Posterior vena cava (tissue), 2 donors: Measurements from ENCODE around the gene BNIPL. TPM values are rescaled to one million over a fixed set of nuclear protein-coding genes. Genes with fewer than 3 reads are reported as not detected.

ENCODE experiments used
- DNase-seq: peaks from one replicate; pipeline ENCODE4 v3.0.0-alpha.2; 2020; ENCODE audit warnings: low spot score
- intact Hi-C, 2 donors: fragments of 100-400 bp; cut with DNase I; formaldehyde crosslinking; loops; one replicate each; pipeline versions ENCODE4 v1.14.1 to v1.14.2; 2022 to 2023
- total RNA-seq, 2 donors: library from RNA; stranded (reverse); fragmentation: NEBNext Ultra II Directional; extraction: Animal tissue kit (Norgen Biotek cat#: 25700); gene quantifications; one replicate each; pipeline ENCODE4 v1.2.1, GENCODE V29; 2021
- donor health status: DM: yes; HTN: yes; CAD: no.
- donor health status: DM: yes; HTN: yes; CAD: no.

BNIPL gene
- total RNA-seq, 2 donors from 2014 or later, result 0.33 to 0.93 TPM

DNA sequence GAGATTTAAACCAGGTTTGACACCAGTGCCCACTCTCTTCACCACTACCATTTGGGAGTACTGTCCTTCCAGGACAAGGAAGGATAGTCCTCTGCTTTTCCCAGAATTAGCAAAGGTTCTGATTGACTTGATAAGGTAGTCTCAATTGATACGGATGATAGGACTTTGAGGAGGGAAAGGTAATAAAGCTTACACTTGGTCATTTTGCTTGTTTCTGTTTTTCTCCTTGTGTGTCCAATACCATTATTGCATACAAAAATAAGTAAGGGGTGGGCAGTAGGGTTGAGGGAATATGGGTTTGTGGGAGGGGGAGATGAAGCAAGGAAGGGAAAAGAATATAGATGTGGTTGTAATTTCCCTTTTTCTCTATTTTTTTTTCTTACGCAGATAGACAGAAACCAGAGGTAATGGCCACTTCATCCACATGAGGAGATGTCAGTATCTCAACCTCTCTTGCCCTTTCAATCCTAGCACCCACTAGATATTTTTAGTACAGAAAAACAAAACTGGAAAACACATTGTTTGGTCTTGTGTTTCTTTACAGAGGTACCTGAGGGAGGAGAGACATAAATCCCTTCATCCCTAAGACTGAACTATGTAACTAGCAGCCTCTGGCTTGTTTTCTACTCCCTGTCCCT is 13.8 kb downstream of the BNIPL start:
- intact Hi-C loops, result no loop called here
- DNase-seq, result no peak

DNA sequence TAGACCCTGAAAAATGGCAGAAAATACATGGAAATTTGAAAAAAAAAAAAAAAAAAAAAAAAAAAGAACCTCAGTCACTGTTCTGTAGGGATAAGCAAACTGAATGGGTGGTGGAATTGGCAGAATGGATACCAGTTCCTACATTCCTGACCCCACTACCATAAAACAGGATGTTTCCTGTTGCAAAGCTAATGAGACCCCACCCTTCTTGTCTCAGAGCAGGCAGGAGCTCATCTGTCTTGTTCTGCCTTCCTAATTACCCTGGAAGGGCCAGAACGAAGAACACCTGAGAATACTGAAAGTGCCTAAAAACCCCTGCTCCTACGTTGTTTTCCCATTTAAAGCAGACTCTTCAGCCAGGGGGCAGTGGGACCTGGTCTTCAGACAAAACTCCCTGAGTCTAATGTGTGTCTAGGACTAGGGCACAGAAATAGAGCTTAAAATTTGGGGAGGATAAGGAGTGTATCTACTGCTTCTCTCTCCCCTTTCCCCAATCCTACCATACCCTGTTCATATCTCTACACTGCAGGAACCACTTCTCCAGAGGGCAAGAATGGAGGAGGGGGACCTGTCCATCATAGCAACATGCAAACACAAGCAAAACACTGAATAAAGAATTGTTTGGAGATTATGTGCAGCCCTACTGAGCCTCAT is 15.1 kb downstream of the BNIPL start:
- intact Hi-C loops, result no loop called here
- no peak for DNase-seq

DNA sequence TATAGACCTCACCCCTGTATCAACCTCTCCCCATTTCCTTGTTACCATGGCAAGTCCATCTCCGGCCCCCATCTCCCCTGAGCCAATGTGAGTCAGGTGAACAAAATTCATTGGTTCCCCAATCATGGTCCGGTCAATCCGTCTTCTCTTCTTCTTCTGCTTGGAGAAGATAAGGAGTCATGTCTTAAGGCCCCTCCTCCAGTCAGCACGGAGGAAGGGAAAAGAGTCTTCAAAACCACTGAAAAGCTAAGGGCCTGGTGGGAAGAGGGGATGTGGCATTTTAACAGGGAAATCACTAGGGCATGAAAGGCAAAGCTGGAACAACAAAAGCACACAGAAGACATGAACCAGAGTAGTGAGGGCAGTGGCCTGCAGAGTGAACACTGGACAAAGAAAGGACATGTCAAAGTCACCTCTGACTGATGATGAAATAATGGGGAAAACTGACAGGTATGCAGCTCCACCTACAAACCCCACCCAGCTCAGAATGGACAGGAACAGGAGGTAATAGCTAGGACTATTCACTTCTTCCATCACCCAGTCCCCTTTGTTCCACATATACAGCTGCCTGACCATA is 18.7 kb downstream of the BNIPL start:
- no peak for DNase-seq
- intact Hi-C loops, result no loop called here

DNA sequence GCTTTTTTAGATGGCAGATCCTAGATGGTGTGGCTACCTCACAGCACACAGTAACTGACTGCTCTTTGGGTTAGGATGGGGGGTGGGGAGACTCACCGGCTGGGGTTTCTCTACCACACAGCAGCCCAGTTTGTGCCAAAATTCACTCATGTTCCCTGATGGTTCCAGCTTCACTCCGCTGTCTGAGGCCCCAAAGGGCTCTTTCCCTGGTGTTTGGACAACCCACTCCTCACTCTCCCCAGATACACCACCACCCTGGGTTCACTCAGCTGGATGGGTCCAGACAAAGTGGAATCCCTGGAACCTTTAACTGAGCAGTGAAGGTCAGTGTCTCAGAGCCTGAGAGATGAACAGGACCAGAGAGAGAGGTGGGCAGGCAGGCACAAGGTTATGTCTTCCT is 19.2 kb downstream of the BNIPL start:
- intact Hi-C loops, result no loop called here
- no peak for DNase-seq

DNA sequence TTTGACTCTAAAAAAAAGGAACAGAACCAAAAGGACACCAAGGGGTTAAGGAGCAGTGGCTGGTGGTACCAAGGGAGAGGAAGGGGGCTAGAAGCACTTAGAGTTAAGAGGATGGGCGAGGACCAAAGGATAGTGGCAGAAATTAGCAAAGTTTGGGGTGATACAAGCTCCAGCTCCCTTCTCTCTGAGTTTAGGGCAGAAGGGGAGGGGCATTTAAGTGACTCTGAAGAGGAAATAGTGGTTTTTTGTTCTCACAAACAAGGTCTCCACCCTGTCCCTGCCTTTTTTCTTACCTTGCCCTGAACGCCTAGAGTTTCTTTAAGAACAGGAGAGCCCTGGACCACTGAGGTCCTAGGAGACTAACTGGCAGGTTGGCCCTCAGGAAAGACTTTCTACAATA is 19.8 kb downstream of the BNIPL start:
- intact Hi-C loops, result no loop called here
- no peak for DNase-seq

DNA sequence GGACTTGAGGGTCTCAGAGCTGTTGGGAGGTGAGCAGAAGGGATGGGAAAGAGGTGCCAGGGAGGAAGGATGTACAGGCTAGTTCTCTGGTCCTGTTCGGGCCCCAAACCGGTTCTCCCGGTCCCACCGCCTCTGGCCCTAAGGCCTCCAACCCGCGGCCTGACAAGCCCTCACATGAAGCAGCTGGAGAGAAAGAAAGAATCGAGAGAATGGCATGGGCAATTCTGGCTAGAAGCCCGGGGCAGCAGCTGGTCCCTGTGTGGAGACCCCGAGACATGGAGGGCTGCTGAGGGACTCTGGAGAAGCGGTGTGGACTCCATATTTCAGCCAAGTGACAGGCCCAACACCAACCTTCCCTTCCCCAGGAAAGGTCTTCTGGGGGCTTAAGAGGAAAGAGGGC is 22.3 kb downstream of the BNIPL start:
- intact Hi-C loops, result no loop called here
- DNase-seq, result no peak

DNA sequence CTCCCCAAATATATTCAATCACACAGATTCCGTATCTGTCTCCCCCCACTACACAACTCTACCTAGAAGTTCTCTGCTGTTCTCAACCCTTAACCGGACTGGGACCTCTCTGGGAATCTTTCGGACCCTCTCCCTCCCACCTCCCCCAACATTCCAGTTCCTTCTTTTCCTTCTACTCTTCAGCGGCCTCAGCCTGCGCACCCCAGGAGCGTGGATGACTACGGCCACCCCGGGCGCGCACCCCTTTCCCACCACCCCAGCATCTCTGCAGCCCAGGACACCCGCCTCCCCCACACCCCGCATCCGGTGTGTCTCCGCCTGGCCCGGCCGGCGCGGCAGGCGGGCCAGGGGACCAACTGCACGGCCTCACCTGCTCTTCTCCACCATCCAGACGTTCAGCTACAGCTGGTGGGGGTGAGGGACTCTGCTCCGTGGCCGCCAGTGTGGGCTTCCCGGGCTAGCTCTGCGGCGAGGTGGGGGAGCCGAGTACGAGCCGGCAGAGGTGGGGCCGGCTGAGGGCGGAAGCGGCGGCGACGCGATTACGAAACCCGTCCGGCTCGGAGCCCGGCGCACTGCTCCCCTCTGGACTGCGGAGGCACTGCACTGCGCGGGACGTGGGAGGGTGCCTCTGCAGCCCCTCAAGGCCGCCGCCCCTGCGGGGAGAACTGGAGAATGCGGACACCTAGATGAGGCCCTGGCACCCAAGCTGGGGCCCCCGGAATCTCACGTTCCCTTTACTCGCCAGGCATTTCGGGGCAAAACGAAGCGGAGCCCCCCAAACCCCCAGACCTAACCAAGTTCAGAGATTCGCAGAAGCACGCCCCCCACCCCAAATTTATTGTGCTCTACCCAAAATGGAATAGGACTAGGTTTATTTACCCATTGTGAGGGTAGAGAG is 23.0 kb downstream of the BNIPL start, which contains the start of gene CDC42SE1:
Gene CDC42SE1 (minus strand): TSS at position 514 of the 898 bp plus-strand sequence. CDS start 3,892 bp downstream, outside the sequence.
- intact Hi-C loops, result no loop called here
- peak; percentile 96 for DNase-seq

DNA sequence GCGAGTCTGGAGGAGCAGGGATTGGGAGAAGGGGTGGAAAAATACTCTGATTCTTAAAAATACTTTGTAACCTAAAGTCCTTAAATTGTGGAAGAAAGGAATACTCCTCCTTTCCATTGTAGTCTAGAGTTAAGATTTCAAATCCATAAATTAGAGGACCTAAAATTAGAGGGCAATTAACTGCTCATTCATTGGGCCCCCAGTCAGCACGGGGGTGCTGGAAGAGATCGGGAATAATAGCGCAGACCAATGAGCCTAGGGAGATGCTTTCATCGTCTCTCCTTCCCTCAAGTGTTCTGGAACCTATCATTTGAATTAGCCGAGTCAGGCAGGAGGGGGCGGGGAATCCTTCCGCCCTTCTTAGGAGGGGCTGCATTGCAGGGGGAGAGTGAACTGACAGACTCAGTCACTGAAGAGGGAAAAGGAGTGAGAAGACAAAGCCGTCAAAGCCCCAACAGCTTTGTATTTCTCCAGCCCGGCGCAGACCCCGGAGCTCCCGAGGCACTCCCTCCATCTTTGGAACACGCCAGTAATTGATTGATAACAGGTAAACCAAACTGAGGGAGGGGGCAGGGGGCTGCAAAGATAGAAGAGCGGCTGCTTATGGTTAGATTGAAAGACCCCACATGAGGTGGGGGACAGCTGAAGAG is 23.7 kb downstream of the BNIPL start, which contains the start of gene MLLT11:
Gene MLLT11 (plus strand): TSS at position 391 of the 650 bp plus-strand sequence. CDS start 6,828 bp downstream, outside the sequence.
- DNase-seq, result no peak
- intact Hi-C loops, result no loop called here

DNA sequence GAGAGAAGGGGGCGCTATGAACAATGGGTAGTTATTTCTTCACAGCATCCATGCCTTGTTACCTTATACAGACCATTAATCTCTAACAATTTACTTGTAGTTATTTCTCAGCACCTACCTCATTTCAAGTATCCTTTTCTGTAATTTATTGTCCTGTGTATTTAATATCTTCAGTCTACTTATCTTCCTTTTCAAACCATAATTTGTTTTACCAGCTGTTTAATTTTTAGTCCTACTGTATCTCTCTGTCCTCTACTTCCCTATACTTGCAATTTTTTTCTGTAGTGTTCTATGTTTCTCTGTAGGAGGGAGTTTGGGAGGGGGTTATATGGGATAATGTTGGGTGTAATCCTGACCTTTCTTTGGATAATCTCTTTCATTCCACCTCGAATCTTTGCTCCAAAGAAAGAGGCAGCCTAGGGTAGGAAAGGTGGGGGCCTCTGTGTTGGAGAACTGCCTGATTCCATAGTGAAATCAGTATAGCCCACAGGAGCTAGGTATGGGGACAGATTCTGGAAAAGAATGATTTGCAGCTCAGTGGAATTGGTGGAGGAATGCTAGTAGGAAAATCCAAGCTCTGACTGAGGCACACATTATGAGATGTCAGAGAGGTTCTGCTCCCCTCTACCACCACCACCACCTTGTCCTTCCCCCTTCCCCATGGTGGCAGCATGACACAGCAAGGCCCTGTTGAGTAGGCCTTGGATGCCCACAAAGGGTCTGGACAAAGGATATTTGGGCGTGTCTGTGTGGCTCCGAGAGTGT is 24.5 kb downstream of the BNIPL start:
- DNase-seq, result no peak
- intact Hi-C loops, result no loop called here

DNA sequence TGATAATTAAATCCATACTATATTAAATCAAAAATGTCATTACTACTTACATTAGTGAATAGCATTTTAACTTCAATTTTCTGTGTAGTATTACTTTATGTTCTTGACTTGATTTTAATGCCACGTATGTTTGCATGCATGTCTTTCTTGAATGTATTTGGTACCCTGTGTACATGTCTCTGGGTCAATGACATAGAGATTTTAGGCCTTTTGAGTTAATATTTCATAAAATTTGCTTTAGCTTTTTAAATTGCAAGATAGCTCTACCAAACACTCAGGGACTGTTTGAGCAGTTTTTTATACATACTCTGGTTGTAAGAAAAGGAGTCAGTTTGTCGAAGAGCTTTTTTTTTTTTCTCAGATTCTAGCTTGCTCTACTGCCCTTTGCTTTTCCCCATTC is 25.3 kb downstream of the BNIPL start:
- intact Hi-C loops, result no loop called here
- no peak for DNase-seq

DNA sequence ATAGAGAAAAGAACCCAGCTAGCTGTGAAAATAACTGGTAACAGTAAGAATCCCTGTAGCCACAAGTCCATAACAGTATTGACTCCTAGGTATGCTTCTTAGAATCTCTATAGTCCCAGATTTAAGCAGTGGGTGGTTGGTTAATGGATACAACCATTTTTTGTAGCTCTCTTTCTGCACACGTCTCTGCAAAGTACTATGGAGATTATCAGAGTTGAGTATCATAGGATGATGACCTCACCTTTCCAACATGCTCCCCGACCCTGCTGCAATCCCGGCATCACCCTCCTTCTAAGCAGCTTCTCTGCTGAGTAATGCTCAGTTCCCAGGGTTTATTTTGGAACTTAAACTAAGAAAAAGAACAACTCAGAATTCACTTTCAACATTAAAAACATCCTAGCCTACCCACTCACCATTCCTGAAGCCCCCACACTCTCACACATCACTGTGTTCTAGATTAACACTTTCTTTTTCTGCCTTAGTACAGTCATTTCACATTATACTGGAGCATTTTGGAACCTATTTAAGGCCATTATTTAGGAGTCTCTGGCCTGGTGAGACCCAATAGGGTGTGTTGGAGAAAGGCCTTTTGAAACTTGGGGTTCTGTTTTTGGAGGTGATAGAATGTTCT is 26.5 kb downstream of the BNIPL start:
- intact Hi-C loops, result no loop called here
- DNase-seq, result no peak

DNA sequence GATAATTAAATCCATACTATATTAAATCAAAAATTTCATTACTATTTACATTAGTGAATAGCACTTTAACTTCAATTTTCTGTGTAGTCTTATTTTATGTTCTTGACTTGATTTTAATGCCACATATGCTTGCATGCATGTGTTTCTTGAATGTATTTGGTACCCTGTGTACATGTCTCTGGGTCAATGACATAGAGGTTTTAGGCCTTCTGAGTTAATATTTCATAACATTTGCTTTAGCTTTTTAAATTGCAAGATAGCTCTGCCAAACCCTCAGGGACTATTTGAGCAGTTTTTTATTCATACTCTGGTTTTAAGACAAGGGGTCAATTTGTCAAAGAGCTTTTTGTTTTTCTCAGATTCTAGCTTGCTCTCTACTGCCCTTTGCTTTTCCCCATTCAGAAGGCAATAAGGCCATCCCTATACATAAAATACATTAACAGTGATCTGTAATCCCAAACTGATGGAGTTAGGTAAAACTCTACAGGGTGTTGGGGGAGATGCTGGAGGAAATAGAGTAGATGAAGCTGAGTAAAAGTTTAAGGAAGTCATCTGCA is 28.8 kb downstream of the BNIPL start:
- intact Hi-C loops, result no loop called here
- no peak for DNase-seq

DNA sequence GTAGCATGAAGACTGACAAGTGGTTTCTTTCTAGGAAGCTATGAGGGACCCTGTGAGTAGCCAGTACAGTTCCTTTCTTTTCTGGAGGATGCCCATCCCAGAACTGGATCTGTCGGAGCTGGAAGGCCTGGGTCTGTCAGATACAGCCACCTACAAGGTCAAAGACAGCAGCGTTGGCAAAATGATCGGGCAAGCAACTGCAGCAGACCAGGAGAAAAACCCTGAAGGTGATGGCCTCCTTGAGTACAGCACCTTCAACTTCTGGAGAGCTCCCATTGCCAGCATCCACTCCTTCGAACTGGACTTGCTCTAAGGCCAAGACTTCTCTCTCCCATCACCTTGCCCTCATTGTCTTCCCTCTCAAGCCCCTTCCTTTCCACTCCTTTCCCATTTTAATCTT is 30.8 kb downstream of the BNIPL start:
- intact Hi-C loops, result no loop called here
- DNase-seq, result no peak

DNA sequence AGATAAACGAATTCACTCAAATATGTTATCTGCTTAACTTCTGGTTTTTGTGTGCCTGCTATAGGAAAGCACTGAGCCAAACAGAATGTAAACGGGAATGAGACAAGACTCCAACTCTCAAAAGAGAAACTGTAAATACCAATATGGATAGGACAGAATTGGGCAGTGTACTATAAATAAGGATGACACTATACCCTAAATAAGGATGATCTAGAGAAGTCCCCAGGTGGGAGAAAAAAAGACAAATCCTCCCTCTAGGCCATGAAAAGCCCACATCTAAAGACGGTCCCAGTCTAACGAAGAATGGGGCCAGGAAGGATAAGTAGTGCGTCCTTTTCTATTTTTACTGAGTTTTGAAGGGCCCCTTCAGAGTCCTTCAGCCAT is 32.7 kb downstream of the BNIPL start:
- no peak for DNase-seq
- intact Hi-C loops, result no loop called here

DNA sequence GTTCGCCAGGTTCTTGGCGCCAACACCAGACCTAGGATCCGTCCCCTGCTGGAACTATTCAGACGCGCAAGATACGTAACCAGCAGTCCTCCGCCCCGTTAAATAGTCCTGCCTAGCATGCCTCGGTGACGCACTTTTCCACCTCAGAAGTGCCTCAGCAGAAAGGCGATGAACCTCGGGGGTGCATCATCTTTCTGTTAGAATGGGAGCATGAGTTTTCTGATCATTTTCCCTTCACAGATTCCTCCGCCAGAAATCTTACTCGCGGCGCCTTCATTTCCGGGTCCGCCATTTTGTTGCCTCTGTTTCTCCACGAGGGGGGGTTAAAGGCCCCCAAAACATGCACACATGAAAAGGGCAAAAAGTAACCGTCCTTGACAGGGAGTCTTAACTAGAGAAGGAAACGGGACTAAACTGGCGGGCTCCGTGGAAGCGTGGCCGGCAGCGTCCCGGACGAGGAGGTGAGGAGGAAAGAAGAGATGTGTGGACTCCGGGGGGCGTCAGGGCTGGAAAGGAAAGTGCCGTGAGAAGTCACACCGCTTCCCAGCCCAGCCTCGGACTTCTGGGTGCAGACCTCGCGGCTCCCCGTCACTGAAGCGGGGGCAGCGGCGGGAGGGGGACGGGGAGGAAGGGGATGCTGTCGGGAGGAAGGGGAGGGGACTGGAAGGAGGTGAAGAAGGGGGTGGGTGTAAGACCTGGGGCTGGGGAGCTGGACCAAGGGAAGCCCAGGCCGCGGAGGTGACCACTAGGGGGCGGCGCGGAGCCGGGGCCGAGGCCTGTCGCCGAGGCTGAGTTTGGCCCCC is 34.3 kb downstream of the BNIPL start, which contains the start of gene GABPB2:
Gene GABPB2 (plus strand): TSS at position 288 of the 803 bp plus-strand sequence. CDS start 17,429 bp downstream, outside the sequence.
- peak; percentile 97 for DNase-seq
- intact Hi-C loops, result no loop called here

DNA sequence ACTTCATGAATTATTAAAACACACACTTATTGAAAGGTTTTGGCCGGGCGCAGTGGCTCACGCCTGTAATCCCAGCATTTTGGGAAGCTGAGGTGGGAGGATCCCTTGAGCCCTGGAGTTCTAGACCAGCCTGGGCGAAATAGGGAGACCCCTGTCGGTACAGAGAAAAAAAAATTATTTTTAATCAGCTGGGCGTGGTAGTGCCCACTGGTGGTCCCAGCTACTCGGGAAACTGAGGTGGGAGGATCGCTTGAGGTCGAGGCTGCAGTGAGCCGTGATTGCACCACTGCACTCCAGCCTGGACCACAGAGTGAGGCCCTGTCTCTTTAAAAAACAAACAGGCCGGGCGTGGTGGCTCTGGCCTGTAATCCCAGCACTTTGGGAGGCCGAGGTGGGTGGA is 35.8 kb downstream of the BNIPL start:
- intact Hi-C loops, result no loop called here
- no peak for DNase-seq
